ENCODE data around the gene NEK10. TPM values are rescaled to one million over a fixed set of nuclear protein-coding genes. Genes with fewer than 3 reads are reported as not detected.

NEK10 gene
- total RNA-seq, 1 experiment from 2014 or later: 1.2 TPM

DNA sequence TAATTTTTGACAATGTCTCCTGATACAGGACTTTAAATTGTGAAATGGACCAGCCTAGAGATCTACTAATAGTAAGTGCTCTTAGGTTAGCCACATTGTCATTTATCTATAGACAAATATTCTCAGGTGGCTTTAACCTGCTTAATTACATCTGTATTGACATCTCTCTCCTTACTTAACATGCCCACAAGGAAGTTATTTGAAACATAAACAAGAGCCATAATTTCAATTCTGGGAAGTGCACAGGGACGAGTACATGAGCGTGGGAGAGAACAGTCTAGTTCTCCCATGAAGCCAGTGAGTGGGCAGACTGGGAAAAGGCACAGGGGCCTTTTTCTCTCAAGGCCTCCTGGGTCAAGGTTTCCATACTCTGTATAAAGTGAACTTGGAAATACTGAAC lies 54.2 kb downstream of the NEK10 start:
- TF ChIP-seq ELF1 (IDR thresholded peaks at IDR 0.05; ENCODE audit: borderline replicate concordance, low read depth) (no peak), CEBPB (IDR thresholded peaks at IDR 0.05; ENCODE audit: low read depth) (no peak), ZFX (IDR thresholded peaks at IDR 0.05) (no peak), EZH2phosphoT487 (IDR thresholded peaks at IDR 0.05; ENCODE audit: borderline replicate concordance) (no peak), YY1 (IDR thresholded peaks at IDR 0.05; ENCODE audit: extremely low read depth, insufficient replicate concordance, low read depth, low read length) (no peak), POLR2A (IDR thresholded peaks at IDR 0.05; ENCODE audit: borderline replicate concordance, extremely low read depth, insufficient read depth, insufficient read length) (no peak), JUND (IDR thresholded peaks at IDR 0.05) (no peak), SP1 (IDR thresholded peaks at IDR 0.05; ENCODE audit: low read depth) (no peak), FOSL1 (IDR thresholded peaks at IDR 0.05; ENCODE audit: low read depth) (no peak), CBX3 (IDR thresholded peaks at IDR 0.05; ENCODE audit: low read depth) (no peak)
- TF ChIP-seq, protein P1, sequence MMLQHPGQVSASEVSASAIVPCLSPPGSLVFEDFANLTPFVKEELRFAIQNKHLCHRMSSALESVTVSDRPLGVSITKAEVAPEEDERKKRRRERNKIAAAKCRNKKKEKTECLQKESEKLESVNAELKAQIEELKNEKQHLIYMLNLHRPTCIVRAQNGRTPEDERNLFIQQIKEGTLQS (IDR thresholded peaks at IDR 0.05): no peak
- TF ChIP-seq, protein P2, sequence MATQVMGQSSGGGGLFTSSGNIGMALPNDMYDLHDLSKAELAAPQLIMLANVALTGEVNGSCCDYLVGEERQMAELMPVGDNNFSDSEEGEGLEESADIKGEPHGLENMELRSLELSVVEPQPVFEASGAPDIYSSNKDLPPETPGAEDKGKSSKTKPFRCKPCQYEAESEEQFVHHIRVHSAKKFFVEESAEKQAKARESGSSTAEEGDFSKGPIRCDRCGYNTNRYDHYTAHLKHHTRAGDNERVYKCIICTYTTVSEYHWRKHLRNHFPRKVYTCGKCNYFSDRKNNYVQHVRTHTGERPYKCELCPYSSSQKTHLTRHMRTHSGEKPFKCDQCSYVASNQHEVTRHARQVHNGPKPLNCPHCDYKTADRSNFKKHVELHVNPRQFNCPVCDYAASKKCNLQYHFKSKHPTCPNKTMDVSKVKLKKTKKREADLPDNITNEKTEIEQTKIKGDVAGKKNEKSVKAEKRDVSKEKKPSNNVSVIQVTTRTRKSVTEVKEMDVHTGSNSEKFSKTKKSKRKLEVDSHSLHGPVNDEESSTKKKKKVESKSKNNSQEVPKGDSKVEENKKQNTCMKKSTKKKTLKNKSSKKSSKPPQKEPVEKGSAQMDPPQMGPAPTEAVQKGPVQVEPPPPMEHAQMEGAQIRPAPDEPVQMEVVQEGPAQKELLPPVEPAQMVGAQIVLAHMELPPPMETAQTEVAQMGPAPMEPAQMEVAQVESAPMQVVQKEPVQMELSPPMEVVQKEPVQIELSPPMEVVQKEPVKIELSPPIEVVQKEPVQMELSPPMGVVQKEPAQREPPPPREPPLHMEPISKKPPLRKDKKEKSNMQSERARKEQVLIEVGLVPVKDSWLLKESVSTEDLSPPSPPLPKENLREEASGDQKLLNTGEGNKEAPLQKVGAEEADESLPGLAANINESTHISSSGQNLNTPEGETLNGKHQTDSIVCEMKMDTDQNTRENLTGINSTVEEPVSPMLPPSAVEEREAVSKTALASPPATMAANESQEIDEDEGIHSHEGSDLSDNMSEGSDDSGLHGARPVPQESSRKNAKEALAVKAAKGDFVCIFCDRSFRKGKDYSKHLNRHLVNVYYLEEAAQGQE (IDR thresholded peaks at IDR 0.05; ENCODE audit: low read depth): no peak
- TF ChIP-seq, protein P3, sequence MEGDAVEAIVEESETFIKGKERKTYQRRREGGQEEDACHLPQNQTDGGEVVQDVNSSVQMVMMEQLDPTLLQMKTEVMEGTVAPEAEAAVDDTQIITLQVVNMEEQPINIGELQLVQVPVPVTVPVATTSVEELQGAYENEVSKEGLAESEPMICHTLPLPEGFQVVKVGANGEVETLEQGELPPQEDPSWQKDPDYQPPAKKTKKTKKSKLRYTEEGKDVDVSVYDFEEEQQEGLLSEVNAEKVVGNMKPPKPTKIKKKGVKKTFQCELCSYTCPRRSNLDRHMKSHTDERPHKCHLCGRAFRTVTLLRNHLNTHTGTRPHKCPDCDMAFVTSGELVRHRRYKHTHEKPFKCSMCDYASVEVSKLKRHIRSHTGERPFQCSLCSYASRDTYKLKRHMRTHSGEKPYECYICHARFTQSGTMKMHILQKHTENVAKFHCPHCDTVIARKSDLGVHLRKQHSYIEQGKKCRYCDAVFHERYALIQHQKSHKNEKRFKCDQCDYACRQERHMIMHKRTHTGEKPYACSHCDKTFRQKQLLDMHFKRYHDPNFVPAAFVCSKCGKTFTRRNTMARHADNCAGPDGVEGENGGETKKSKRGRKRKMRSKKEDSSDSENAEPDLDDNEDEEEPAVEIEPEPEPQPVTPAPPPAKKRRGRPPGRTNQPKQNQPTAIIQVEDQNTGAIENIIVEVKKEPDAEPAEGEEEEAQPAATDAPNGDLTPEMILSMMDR (IDR thresholded peaks at IDR 0.05 in 2 of 3, conservative IDR thresholded peaks at IDR 0.05 in 1 of 3; ENCODE audit: borderline replicate concordance in 1 of 3, insufficient read depth in 1 of 3, low read depth in 2 of 3, low read length in 2 of 3): no peak
- TF ChIP-seq, protein P4, sequence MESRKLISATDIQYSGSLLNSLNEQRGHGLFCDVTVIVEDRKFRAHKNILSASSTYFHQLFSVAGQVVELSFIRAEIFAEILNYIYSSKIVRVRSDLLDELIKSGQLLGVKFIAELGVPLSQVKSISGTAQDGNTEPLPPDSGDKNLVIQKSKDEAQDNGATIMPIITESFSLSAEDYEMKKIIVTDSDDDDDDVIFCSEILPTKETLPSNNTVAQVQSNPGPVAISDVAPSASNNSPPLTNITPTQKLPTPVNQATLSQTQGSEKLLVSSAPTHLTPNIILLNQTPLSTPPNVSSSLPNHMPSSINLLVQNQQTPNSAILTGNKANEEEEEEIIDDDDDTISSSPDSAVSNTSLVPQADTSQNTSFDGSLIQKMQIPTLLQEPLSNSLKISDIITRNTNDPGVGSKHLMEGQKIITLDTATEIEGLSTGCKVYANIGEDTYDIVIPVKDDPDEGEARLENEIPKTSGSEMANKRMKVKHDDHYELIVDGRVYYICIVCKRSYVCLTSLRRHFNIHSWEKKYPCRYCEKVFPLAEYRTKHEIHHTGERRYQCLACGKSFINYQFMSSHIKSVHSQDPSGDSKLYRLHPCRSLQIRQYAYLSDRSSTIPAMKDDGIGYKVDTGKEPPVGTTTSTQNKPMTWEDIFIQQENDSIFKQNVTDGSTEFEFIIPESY (IDR thresholded peaks at IDR 0.05; ENCODE audit: extremely low read depth, insufficient replicate concordance, low read length): no peak
- TF ChIP-seq, protein P5, sequence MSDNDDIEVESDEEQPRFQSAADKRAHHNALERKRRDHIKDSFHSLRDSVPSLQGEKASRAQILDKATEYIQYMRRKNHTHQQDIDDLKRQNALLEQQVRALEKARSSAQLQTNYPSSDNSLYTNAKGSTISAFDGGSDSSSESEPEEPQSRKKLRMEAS (IDR thresholded peaks at IDR 0.05): no peak
- intact Hi-C loops (cut with micrococcal nuclease): loop anchor here (10.0 kb wide), 1 partner anchor 1010 kb away; no protein-coding TSS in a partner anchor
- H3K4me1 ChIP-seq (ENCODE audit: control insufficient read depth in 1 of 2, insufficient read depth in 2 of 2, low read length in 2 of 2): peaks cover 15 to 23% of the 10 kb centered on the region in 2 experiments
- H3K36me3 ChIP-seq (ENCODE audit: control insufficient read depth in 1 of 2, insufficient read depth in 2 of 2, low read length in 2 of 2): no peaks in the 10 kb centered on the region
- ChIA-PET POLR2A (no interaction called here), CTCF (no interaction called here), RAD21 (ENCODE audit: low non-redundant PET in 1 of 2, low total read pairs in 2 of 2, uncharacterized antibody in 2 of 2, unreplicated experiment in 2 of 2) (no interaction called here)
- no peaks in the 10 kb centered on the region for H3K9me3 ChIP-seq (ENCODE audit: control insufficient read depth in 1 of 2, insufficient read depth in 1 of 2, low read depth in 1 of 2, low read length in 2 of 2)
- H2AFZ ChIP-seq (ENCODE audit: low read depth, low read length, poor library complexity, severe bottlenecking): no peak overlapping the region
- no peaks in the 10 kb centered on the region for H3K79me2 ChIP-seq (ENCODE audit: insufficient read depth, low read length)
- no peak for DNase-seq (ENCODE audit: low read depth, low spot score)
- no peak overlapping the region for H3K27ac ChIP-seq (ENCODE audit: low read depth, low read length)
- no peak overlapping the region for H3K4me3 ChIP-seq (replicated peaks in 1 of 2; ENCODE audit: low read depth in 1 of 2, low read length in 2 of 2)
- H3K9ac ChIP-seq (ENCODE audit: low read length): no peak overlapping the region
- no peaks in the 10 kb centered on the region for H3K9me2 ChIP-seq (ENCODE audit: insufficient read depth)
- no peak for ATAC-seq
- no peaks in the 10 kb centered on the region for H3K27me3 ChIP-seq (ENCODE audit: insufficient read depth, low read length)
- no peaks in the 10 kb centered on the region for H4K20me1 ChIP-seq (ENCODE audit: insufficient read depth)
- no TSS peak for BruUV-seq (replicated peaks)
- H3K4me2 ChIP-seq (ENCODE audit: low read length): no peak overlapping the region
